ENCODE results near the gene GPBP1. TPM values are rescaled to one million over a fixed set of nuclear protein-coding genes. Genes with fewer than 3 reads are reported as not detected.
"Not testable (repeated sequence)": the region's sequence is repeated elsewhere in the genome, so short reads cannot be mapped to it uniquely, and the experiment has no call there.

The GPBP1 gene
- total RNA-seq, 2 donors from 2014 or later: 46.5 to 73.8 TPM

- Histone ChIP-seq H3K36me3 (no peaks in the 10 kb centered on the region), H3K4me3 (peak overlapping the region; percentile 6), H3K9me3 (no peaks in the 10 kb centered on the region), H3K9ac (ENCODE audit: low read depth in 2 of 2, low read length in 2 of 2) (peak overlapping the region in 1 of 2 donors; percentile 40), H3K27me3 (no peaks in the 10 kb centered on the region), H3K27ac (peak overlapping the region; percentile 21), H3K4me1 (peaks cover 4% of the 10 kb centered on the region)
- DNase-seq: no peak
- TF ChIP-seq CTCF (IDR thresholded peaks at IDR 0.05): no peak
- intact Hi-C loops (cut with DNase I): no loop called here
These were observed 5.7 kb downstream of the GPBP1 start for GRCh38 chr5:57179262-57180200.

- no peak for TF ChIP-seq CTCF (IDR thresholded peaks at IDR 0.05)
- no peak overlapping the region for H3K27ac ChIP-seq
- no peak overlapping the region for H3K9ac ChIP-seq (ENCODE audit: low read depth in 2 of 2, low read length in 2 of 2)
- H3K36me3 ChIP-seq: no peaks in the 10 kb centered on the region
- no peaks in the 10 kb centered on the region for H3K9me3 ChIP-seq
- H3K4me1 ChIP-seq: peaks cover 4% of the 10 kb centered on the region
- no peaks in the 10 kb centered on the region for H3K27me3 ChIP-seq
- no peak overlapping the region for H3K4me3 ChIP-seq
- intact Hi-C loops (cut with DNase I): no loop called here
- DNase-seq: no peak
These were observed 7.3 kb downstream of the GPBP1 start for GRCh38 chr5:57181154-57181553.

- DNase-seq: no peak
- H3K9ac ChIP-seq (ENCODE audit: low read depth in 2 of 2, low read length in 2 of 2): no peak overlapping the region
- H3K36me3 ChIP-seq: no peaks in the 10 kb centered on the region
- no peaks in the 10 kb centered on the region for H3K9me3 ChIP-seq
- no peaks in the 10 kb centered on the region for H3K27me3 ChIP-seq
- H3K27ac ChIP-seq: no peak overlapping the region
- intact Hi-C loops (cut with DNase I): no loop called here
- no peak overlapping the region for H3K4me3 ChIP-seq
- H3K4me1 ChIP-seq: peaks cover 4% of the 10 kb centered on the region
- no peak for TF ChIP-seq CTCF (IDR thresholded peaks at IDR 0.05)
These were observed 10.5 kb downstream of the GPBP1 start for GRCh38 chr5:57184322-57184721.

GRCh38 chr5:57185313-57185712 lies 11.5 kb downstream of the GPBP1 start:
- DNase-seq: no peak
- Histone ChIP-seq H3K36me3 (no peaks in the 10 kb centered on the region), H3K27ac (no peak overlapping the region), H3K4me1 (peaks cover 4% of the 10 kb centered on the region), H3K9me3 (no peaks in the 10 kb centered on the region), H3K9ac (ENCODE audit: low read depth in 2 of 2, low read length in 2 of 2) (no peak overlapping the region), H3K27me3 (no peaks in the 10 kb centered on the region), H3K4me3 (no peak overlapping the region)
- intact Hi-C loops (cut with DNase I): no loop called here
- no peak for TF ChIP-seq CTCF (IDR thresholded peaks at IDR 0.05)

- DNase-seq: no peak
- Histone ChIP-seq H3K4me3 (no peak overlapping the region), H3K36me3 (no peaks in the 10 kb centered on the region), H3K27me3 (no peaks in the 10 kb centered on the region), H3K9me3 (no peaks in the 10 kb centered on the region), H3K9ac (ENCODE audit: low read depth in 2 of 2, low read length in 2 of 2) (no peak overlapping the region), H3K27ac (no peak overlapping the region), H3K4me1 (peaks cover 4% of the 10 kb centered on the region)
- intact Hi-C loops (cut with DNase I): no loop called here
- TF ChIP-seq CTCF (IDR thresholded peaks at IDR 0.05): no peak
These were observed 12.3 kb downstream of the GPBP1 start for GRCh38 chr5:57186194-57186593.

- H3K36me3 ChIP-seq; DNase-seq; H3K4me1 ChIP-seq; H3K27ac ChIP-seq; intact Hi-C loops (cut with DNase I); H3K9ac ChIP-seq (ENCODE audit: low read depth in 2 of 2, low read length in 2 of 2); H3K9me3 ChIP-seq; H3K27me3 ChIP-seq; H3K4me3 ChIP-seq: not testable (repeated sequence)
These were observed 14.1 kb downstream of the GPBP1 start for GRCh38 chr5:57187977-57188376.
